Endothelial cell of umbilical vein (primary cell): Measurements from ENCODE around the gene SHC4. TPM values are rescaled to one million over a fixed set of nuclear protein-coding genes. Genes with fewer than 3 reads are reported as not detected.

Experiments
- BruUV-seq: library from RNA; stranded (reverse); fragments of 400-500 nt; replicated peaks from 2 replicates; lab custom pipeline; 2021; lab: Mats Ljungman, UMichigan
- CTCF ChIA-PET: fragments of 300-600, 350-600 bp; sonication (Branson Sonifier 250); formaldehyde crosslinking; loops from one replicate; lab custom pipeline; 2021; ENCODE audit warnings: antibody characterized with exemption, inconsistent platforms; lab: Charles Lee
- POLR2A ChIA-PET: fragments of 300-600, 350-600 bp; sonication (Branson Sonifier 250); formaldehyde crosslinking; loops from one replicate; lab custom pipeline; 2021; ENCODE audit warnings: antibody characterized with exemption, inconsistent platforms; lab: Charles Lee
- DNase-seq: peaks from one replicate; pipeline ENCODE4 v3.0.0-alpha.2; 2011; ENCODE audit warnings: low read depth, low spot score
- FAIRE-seq: peaks from 2 replicates; lab custom pipeline; 2011; peaks lifted over from hg19 to GRCh38; lab: Jason Lieb, UNC
- H2AFZ ChIP-seq: 2 replicates; pipeline ENCODE4 v1.6.0; 2012; ENCODE audit warnings: low read depth, low read length, control low read depth, inconsistent platforms
- H3K27ac ChIP-seq: 2 replicates; pipeline ENCODE4 v1.5.1; 2011; ENCODE audit warnings: low read depth, mild to moderate bottlenecking, control low read depth, low read length, moderate library complexity; ENCODE audit not compliant: insufficient read depth
- H3K27me3 ChIP-seq, 2 experiments: 2 replicates each; pipeline versions ENCODE4 v1.6.0 to v1.6.1; 2011; ENCODE audit warnings: low read length in 2 of 2, mixed read lengths in 1 of 2; ENCODE audit not compliant: control insufficient read depth in 2 of 2, insufficient read depth in 2 of 2
- H3K36me3 ChIP-seq, 2 experiments: 2 replicates in 1 of 2; 3 replicates in 1 of 2; pipeline ENCODE4 v1.5.1; 2011; ENCODE audit warnings: low read length in 2 of 2, mild to moderate bottlenecking in 1 of 2, moderate library complexity in 1 of 2; ENCODE audit not compliant: control insufficient read depth in 2 of 2, insufficient read depth in 2 of 2; ENCODE audit errors: extremely low read depth in 1 of 2
- H3K4me1 ChIP-seq: 3 replicates; pipeline ENCODE4 v1.5.1; 2011; ENCODE audit warnings: mild to moderate bottlenecking, low read length; ENCODE audit not compliant: control insufficient read depth, insufficient read depth; ENCODE audit errors: extremely low read depth
- H3K4me2 ChIP-seq: 2 replicates; pipeline ENCODE4 v1.6.1; 2011; ENCODE audit warnings: low read length, control low read depth, mixed read lengths; ENCODE audit not compliant: insufficient read depth
- H3K4me3 ChIP-seq, 3 experiments: fragments of 200-600 bp in 1 of 3; sonication (generic), shearing (Covaris generic) in 1 of 3; replicated peaks in 1 of 3; 2 replicates each; pipeline ENCODE4 v1.5.1; 2011 to 2016; ENCODE audit warnings: control low read depth in 3 of 3, low read length in 3 of 3, mild to moderate bottlenecking in 2 of 3, inconsistent platforms in 1 of 3, low read depth in 1 of 3, moderate library complexity in 1 of 3; ENCODE audit not compliant: insufficient read depth in 1 of 3
- H3K79me2 ChIP-seq: 2 replicates; pipeline ENCODE4 v1.6.0; 2012; ENCODE audit warnings: low read length, inconsistent platforms; ENCODE audit not compliant: control insufficient read depth, insufficient read depth
- H3K9ac ChIP-seq: replicated peaks from 2 replicates; pipeline ENCODE3; 2011; ENCODE audit warnings: low read length, control low read depth; ENCODE audit not compliant: insufficient read depth; ENCODE audit errors: extremely low read depth
- H3K9me1 ChIP-seq: replicated peaks from 3 replicates; pipeline ENCODE4 v1.6.0; 2011; ENCODE audit warnings: mild to moderate bottlenecking, low read length; ENCODE audit not compliant: control insufficient read depth, insufficient read depth; ENCODE audit errors: extremely low read depth
- H3K9me3 ChIP-seq: replicated peaks from 2 replicates; pipeline ENCODE4 v1.5.1; 2012; ENCODE audit warnings: low read length, inconsistent platforms; ENCODE audit not compliant: control insufficient read depth, insufficient read depth
- H4K20me1 ChIP-seq: replicated peaks from 2 replicates; pipeline ENCODE3; 2011; ENCODE audit warnings: mild to moderate bottlenecking, low read length; ENCODE audit not compliant: control insufficient read depth, insufficient read depth; ENCODE audit errors: extremely low read depth
- EZH2 ChIP-seq: IDR thresholded peaks from 2 replicates; pipeline ENCODE4 v1.6.1; 2012; ENCODE audit warnings: borderline replicate concordance, low read depth, mild to moderate bottlenecking, moderate library complexity, low read length, inconsistent platforms; ENCODE audit not compliant: severe bottlenecking
- FOS ChIP-seq: IDR thresholded peaks from 2 replicates; pipeline ENCODE4 v1.6.1; 2011; ENCODE audit warnings: mild to moderate bottlenecking, low read length, moderate library complexity, borderline replicate concordance; ENCODE audit not compliant: insufficient read depth
- GATA2 ChIP-seq: IDR thresholded peaks from 2 replicates; pipeline ENCODE4 v1.7.0; 2011; ENCODE audit warnings: low read depth, mild to moderate bottlenecking, moderate library complexity, mixed read lengths, low read length; ENCODE audit not compliant: insufficient read length, insufficient read depth
- JUN ChIP-seq: IDR thresholded peaks from 2 replicates; pipeline ENCODE4 v1.6.1; 2011; ENCODE audit warnings: borderline replicate concordance, low read depth; ENCODE audit not compliant: insufficient read length, insufficient read depth
- MYC ChIP-seq: IDR thresholded peaks from one replicate; pipeline ENCODE4 v1.6.1; 2011; ENCODE audit warnings: mild to moderate bottlenecking, low read depth, low read length
- POLR2A ChIP-seq: IDR thresholded peaks from 2 replicates; pipeline ENCODE4 v1.6.1; 2012; ENCODE audit warnings: low read depth, mild to moderate bottlenecking, control low read depth, low read length
- POLR2AphosphoS5 ChIP-seq: IDR thresholded peaks from 2 replicates; pipeline ENCODE4 v1.6.1; 2012; ENCODE audit warnings: low read depth, mild to moderate bottlenecking, control low read depth, low read length, moderate library complexity; ENCODE audit not compliant: insufficient read depth
- dilution Hi-C: fragments of 300-500 bp; cut with MboI; formaldehyde crosslinking; loops from one replicate; pipeline ENCODE4 v1.15.0; 2019; ENCODE audit warnings: low sequenced_read_pairs; ENCODE audit not compliant: extremely low pct_ligation_motif_present
- intact Hi-C: fragments of 100-400 bp; cut with micrococcal nuclease; formaldehyde crosslinking; loops from one replicate; pipeline ENCODE4 v1.10.0; 2022
- polyA plus RNA-seq, 4 experiments: library from polyadenylated mRNA; depleted of rRNA in 3 of 4; stranded (reverse) in 3 of 4; unstranded in 1 of 4; fragments of >200 nt; gene quantifications; 2 replicates each; pipeline versions ENCODE4 v1.2.1 to v1.2.3, GENCODE V29; 2011 to 2012; ENCODE audit warnings: missing spikeins in 1 of 4
- total RNA-seq: library from RNA; stranded (reverse); gene quantifications from 2 replicates; pipeline ENCODE4 v1.2.3, GENCODE V29; 2021
- TF ChIP-seq, protein P1 (sequence below), 2 donors: IDR thresholded peaks; 1 replicate in 1 of 2; 2 replicates in 1 of 2; pipeline ENCODE4 v1.5.1; 2011; ENCODE audit warnings: low read length in 2 of 2, mild to moderate bottlenecking in 2 of 2, moderate library complexity in 2 of 2, control low read depth in 1 of 2, inconsistent platforms in 1 of 2, low read depth in 1 of 2; ENCODE audit not compliant: insufficient read depth in 1 of 2; ENCODE audit errors: extremely low read depth in 1 of 2
- TF ChIP-seq, protein P2 (sequence below): IDR thresholded peaks from 2 replicates; pipeline ENCODE4 v1.6.1; 2011; ENCODE audit not compliant: insufficient read depth, insufficient read length

Gene SHC4
- total and polyA plus RNA-seq, 2 donors (not counting 3 experiments of a cell fraction or from before 2014, with no cell fraction given) = 0.20 TPM; not detected in 1

DNA sequence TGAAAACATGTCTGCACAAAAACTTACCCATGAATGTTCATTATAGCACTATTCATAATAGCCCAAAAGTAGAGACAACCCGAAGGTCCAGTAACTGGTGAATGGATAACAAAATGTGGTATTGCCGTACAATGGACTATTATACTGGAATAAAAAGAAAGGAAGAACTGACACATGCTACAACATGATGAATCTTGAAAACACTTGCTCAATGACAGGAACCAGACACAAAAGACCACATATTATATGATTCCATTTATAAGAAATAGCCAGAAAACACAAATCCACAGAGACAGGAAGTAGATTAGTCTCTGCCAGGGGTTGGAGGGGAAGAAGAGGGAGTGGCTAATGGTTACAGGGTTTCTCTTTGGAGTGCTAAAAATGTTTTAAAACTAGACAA is 18.3 kb downstream of the SHC4 start:
- FAIRE-seq (no peak), DNase-seq (peak; percentile 2)
- Histone ChIP-seq H3K4me3 (no peak overlapping the region), H3K79me2 (no peaks in the 10 kb centered on the region), H4K20me1 (no peaks in the 10 kb centered on the region), H3K9ac (no peak overlapping the region), H3K4me2 (no peak overlapping the region), H3K27me3 (peaks cover 0 to 2% of the 10 kb centered on the region in 2 experiments), H2AFZ (no peak overlapping the region), H3K9me1 (no peaks in the 10 kb centered on the region), H3K27ac (no peak overlapping the region), H3K36me3 (no peaks in the 10 kb centered on the region), H3K9me3 (no peaks in the 10 kb centered on the region), H3K4me1 (peaks cover 7% of the 10 kb centered on the region)
- POLR2A ChIA-PET = no interaction called here
- dilution Hi-C loops = no loop called here
- CTCF ChIA-PET = interaction anchor here (0.9 to 3.1 kb wide), 6 partner anchors 16 to 201 kb away, joined by 4 to 11 read pairs (median 6); partner anchors contain the start of gene SHC4
- no peak for TF ChIP-seq FOS
- TF ChIP-seq, protein P1, sequence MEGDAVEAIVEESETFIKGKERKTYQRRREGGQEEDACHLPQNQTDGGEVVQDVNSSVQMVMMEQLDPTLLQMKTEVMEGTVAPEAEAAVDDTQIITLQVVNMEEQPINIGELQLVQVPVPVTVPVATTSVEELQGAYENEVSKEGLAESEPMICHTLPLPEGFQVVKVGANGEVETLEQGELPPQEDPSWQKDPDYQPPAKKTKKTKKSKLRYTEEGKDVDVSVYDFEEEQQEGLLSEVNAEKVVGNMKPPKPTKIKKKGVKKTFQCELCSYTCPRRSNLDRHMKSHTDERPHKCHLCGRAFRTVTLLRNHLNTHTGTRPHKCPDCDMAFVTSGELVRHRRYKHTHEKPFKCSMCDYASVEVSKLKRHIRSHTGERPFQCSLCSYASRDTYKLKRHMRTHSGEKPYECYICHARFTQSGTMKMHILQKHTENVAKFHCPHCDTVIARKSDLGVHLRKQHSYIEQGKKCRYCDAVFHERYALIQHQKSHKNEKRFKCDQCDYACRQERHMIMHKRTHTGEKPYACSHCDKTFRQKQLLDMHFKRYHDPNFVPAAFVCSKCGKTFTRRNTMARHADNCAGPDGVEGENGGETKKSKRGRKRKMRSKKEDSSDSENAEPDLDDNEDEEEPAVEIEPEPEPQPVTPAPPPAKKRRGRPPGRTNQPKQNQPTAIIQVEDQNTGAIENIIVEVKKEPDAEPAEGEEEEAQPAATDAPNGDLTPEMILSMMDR (IDR thresholded peaks at IDR 0.05; ENCODE audit: extremely low read depth in 1 of 2, insufficient read depth in 1 of 2, low read depth in 1 of 2, low read length in 2 of 2) = no peak
- TF ChIP-seq JUN = no peak
- no peak for TF ChIP-seq POLR2AphosphoS5
- no peak for TF ChIP-seq MYC
- TF ChIP-seq GATA2 = no peak
- TF ChIP-seq, protein P2, sequence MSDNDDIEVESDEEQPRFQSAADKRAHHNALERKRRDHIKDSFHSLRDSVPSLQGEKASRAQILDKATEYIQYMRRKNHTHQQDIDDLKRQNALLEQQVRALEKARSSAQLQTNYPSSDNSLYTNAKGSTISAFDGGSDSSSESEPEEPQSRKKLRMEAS = no peak
- TF ChIP-seq POLR2A = no peak
- no peak for TF ChIP-seq EZH2
- intact Hi-C loops = no loop called here
- no TSS peak for BruUV-seq
